GM19438 (cell line): ENCODE results near the gene TTC7B.

Source experiments
- ATAC-seq: cut with Tn5 transposase; IDR thresholded peaks from one replicate; pipeline ENCODE4 v1.9.1; 2021; ENCODE audit warnings: low read depth; ENCODE audit not compliant: unreplicated experiment

The TTC7B gene

DNA sequence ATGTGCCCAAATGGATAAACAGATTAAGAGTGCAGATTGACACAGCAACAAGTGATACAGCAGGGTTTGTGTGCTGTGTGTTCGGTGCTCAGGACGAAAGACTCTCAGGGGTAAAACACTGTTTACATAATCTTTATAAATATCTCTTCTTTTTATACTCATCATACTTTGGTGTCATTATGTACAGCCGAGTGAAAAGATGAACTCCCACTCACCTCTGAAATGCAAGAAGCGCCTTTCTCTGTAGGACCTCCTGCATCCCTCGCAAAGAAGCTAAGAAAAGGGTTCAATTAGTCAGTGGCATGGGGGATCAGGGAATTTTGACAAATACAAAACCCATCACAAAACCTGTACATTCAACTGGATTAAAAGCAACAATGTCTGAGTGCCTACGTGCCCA is 163.6 kb downstream of the TTC7B start:
- ATAC-seq = no peak

GRCh38 chr14:90651976-90652560 is 164.2 kb downstream of the TTC7B start:
- ATAC-seq = no peak

GRCh38 chr14:90651271-90651804 is 164.9 kb downstream of the TTC7B start:
- ATAC-seq = no peak

GRCh38 chr14:90649557-90650135 is 166.6 kb downstream of the TTC7B start:
- no peak for ATAC-seq

- ATAC-seq = no peak
Measured at GRCh38 chr14:90649083-90649482, 167.1 kb downstream of the TTC7B start.

- no peak for ATAC-seq
Measured at GRCh38 chr14:90648421-90648820, 167.8 kb downstream of the TTC7B start.

DNA sequence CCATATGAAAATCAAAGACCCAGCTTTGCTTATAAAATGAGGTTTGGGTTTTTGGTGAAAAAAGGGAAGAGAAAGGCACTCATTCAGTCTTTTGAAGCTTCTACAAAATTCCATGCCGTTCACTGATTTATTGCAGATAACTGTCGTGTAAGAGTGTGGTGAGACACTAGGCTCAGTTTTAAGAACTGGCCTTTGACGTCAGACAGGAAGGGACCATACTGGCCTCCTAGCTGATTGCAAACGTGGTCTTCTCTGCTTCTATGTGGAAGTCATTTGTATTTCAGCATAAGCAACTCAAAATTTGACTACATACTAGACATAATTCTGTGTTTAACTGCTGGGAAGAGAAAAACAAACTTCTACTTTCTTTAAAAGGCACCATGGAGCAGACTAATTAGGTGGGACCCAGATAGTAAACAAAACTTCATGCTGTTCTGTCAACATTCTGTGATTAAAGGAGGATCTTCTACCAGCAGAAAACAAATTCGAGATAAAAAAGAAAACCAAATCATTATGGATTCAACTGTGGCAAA is 168.7 kb downstream of the TTC7B start:
- ATAC-seq = no peak

GRCh38 chr14:90645842-90646443 is 170.3 kb downstream of the TTC7B start:
- no peak for ATAC-seq

DNA sequence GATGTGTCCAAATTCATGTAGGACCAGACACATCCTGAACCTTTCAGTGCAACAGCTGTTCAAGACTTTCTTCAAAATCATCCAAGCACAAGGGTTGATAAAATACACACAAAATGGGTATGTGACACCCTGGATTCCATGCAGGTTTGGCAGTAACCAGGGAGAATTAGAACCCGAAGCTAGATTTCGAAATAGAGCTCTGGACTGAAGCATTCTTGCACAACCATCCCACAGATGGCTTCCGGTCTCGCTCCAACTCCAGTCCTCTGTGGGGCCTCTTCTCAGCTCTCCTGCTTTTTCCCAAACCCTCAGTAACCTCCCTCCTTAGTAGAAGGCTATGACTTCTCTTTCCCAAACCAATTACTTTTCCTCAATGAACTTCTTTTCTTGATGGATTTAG is 171.3 kb downstream of the TTC7B start:
- ATAC-seq = no peak

GRCh38 chr14:90643982-90644670 is 172.1 kb downstream of the TTC7B start:
- no peak for ATAC-seq

DNA sequence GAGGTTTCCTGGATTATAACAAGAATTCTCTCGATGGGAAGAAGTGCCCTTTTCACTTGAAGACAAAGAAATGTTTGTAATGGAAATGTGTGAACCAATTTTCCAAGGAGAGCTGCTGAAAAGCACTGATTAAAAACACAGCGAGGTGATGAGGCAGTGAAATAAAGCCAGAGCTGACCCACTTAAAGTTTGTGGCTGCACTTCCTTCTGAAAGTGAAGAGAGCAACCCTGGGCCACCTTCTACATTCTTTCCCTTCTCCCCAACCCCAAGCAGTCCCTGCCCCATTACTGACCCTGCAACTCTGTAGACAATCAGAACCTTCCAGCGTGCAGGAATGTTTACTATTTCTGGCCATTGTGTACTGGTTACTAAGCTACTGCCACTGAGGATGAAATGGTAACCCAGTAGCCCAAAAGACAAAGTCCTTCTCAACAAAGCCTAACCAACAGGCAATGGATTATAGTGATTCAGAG is 173.9 kb downstream of the TTC7B start:
- ATAC-seq = no peak

DNA sequence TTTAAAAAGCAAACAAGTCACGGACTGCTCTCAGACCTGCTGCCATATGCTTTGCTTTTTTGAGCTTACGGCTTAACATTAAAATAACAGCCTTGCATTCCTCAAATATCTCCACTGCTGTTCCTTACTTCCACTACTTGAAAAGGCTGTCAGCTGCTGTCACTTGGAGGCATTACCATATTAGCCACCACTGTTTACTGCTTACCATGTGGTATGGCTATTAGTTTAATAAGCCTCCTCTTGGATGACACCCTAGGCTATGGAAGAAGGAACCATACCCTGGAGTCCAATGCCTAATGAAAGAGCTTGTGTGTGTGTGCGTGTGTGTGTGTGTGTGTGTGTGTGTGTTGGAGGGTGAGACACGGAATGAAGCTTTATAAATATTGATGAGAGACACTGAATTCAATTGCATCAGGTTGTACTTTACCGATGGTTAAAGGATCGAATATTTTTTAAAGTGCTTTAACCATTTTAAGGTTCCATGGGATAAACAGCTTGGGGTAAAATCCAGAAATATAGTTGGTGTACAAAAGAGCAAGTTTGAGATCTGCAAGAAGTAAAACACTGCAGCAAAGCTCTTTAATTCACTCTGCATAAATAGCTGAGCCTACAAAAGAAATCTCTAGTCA is 174.5 kb downstream of the TTC7B start:
- ATAC-seq = no peak

DNA sequence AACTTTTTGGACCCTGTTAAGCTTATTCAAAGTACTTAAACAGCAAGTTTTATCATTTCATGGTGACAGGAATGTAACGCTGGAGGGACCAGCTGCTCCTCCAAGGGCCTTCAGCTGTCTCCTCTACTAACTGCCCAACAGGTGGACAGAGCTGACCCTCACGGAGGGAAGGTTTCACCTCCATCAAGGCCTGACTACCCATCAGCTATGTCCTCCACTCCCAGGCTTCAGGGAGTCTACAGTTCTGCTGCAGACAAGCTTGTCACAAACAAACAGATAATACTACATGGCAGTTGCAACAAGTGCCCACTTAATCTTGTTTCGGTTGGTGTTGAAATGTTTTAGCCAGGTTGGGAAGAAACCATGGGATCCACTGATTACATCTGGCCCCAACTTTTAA is 175.1 kb downstream of the TTC7B start:
- no peak for ATAC-seq

DNA sequence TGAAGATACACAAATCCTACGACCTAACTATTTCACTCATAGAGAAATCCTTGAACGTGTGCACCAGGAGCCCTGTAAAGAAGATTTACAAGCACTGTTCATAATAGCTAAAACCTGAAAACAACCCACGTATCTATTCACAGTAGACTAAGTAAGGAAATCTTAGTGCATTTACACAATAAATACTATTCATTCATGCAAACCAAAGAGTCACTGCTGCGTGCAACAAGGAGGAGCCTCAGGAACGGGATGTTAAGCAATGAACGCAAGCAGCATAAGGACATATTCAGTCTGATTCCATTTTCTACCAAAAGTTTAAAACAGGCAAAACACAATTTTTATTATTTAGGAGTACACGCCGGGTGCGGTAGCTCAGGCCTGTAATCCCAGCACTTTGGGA is 176.6 kb downstream of the TTC7B start:
- ATAC-seq = no peak

- ATAC-seq = no peak
Measured at GRCh38 chr14:90632871-90633270, 183.4 kb downstream of the TTC7B start.

DNA sequence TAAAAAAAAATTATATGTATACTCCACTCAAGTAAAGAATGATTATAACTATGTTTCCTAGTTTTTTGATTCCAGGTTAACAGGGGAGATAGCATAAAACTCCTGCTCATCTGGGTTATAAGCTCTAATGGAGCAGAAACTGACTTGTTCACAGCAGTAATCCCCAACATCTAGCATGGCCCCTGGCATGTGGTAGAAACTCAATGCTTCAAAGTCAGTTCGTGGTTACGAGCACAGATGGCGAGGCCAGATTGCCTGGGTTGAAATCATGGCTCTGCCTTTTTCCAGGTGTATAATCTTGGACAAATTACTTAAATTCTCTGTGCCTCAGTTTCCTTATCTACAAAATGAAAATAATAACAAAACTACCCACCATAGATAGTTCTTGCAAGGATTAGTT is 183.8 kb downstream of the TTC7B start:
- no peak for ATAC-seq

- no peak for ATAC-seq
Measured at GRCh38 chr14:90630171-90630806, 185.9 kb downstream of the TTC7B start.

DNA sequence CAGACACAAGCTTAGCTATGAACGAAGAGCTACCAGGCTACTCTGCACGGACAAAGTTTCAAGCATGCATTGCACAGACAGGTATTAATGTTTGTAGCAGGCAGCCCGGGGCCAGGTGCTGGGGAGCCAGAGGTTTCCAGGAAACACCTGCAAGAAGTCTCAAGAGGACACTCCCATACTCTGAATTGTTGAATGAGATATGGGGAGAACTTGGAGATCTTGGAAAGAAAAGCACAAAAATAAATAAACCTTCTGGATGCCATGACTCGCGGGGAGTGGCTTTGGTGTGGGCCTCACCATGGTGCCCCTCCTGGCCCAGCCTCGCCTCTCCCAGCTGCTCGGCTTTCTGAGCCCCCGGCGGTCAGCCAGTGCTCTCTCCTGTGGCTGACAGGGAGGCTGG is 186.8 kb downstream of the TTC7B start:
- no peak for ATAC-seq

GRCh38 chr14:90628825-90629224 is 187.4 kb downstream of the TTC7B start:
- ATAC-seq = no peak

- no peak for ATAC-seq
Measured at GRCh38 chr14:90627478-90627877, 188.8 kb downstream of the TTC7B start.
